C4-2B (cell line): Measurements from ENCODE around the gene PAXX.

Source experiments
- CTCF ChIP-seq: fragments of 450-650 bp; conservative IDR thresholded peaks from 2 replicates; pipeline ENCODE4 v1.5.1; 2017; ENCODE audit warnings: mild to moderate bottlenecking
- ZFX ChIP-seq: fragments of 450-650 bp; IDR thresholded peaks from 2 replicates; pipeline ENCODE4 v1.6.1; 2017

GRCh38 chr9:136972743-136973142 is 19.5 kb upstream of the PAXX start:
- TF ChIP-seq CTCF = no peak
- no peak for TF ChIP-seq ZFX
